Measurements from ENCODE around the gene IGF2BP2. TPM values are rescaled to one million over a fixed set of nuclear protein-coding genes. Genes with fewer than 3 reads are reported as not detected.
A peak's percentile ranks its signal among the peaks of the same experiment; 100 is the strongest.
"Not testable (repeated sequence)": the region's sequence is repeated elsewhere in the genome, so short reads cannot be mapped to it uniquely, and the experiment has no call there.

Gene IGF2BP2
- total RNA-seq, 2 donors from 2014 or later = 143 to 162 TPM

GRCh38 chr3:185789134-185789533, 35.7 kb downstream of the IGF2BP2 start:
- no peak overlapping the region for H3K9ac ChIP-seq (ENCODE audit: extremely low read depth, low read length, poor library complexity, severe bottlenecking)
- peaks cover 6% of the 10 kb centered on the region for H3K36me3 ChIP-seq (ENCODE audit: control insufficient read depth, insufficient read depth, low read length)
- H3K4me1 ChIP-seq (ENCODE audit: control insufficient read depth, insufficient read depth, low read length) = peaks cover 5% of the 10 kb centered on the region
- TF ChIP-seq CTCF (conservative IDR thresholded peaks at IDR 0.05) = no peak
- Mint-ChIP-seq H3K4me3 (no peak overlapping the region), H3K4me1 (peaks cover 71% of the 10 kb centered on the region), H3K27ac (peak overlapping the region; percentile 85), H3K27me3 (ENCODE audit: insufficient read depth) (no peaks in the 10 kb centered on the region), H3K36me3 (ENCODE audit: low read depth) (peaks cover 12% of the 10 kb centered on the region), H3K9me3 (no peaks in the 10 kb centered on the region)
- no peak overlapping the region for H3K27ac ChIP-seq (ENCODE audit: low read depth, low read length)
- peak; percentile 67 for DNase-seq
- whole genome bisulfite sequencing, 2 experiments (ENCODE audit: insufficient coverage in 1 of 2, insufficient read length in 1 of 2) = 83 to 94% methylated on average over 1 to 2 of the region's 2 CpGs
- H3K9me3 ChIP-seq (ENCODE audit: control insufficient read depth, low read length) = no peaks in the 10 kb centered on the region
- H3K27me3 ChIP-seq (ENCODE audit: control insufficient read depth, insufficient read depth, low read length, poor library complexity, severe bottlenecking) = no peaks in the 10 kb centered on the region
- H3K4me3 ChIP-seq (ENCODE audit: low read length) = no peak overlapping the region

GRCh38 chr3:185788292-185788691, 36.5 kb downstream of the IGF2BP2 start:
- TF ChIP-seq CTCF (conservative IDR thresholded peaks at IDR 0.05) = no peak
- Histone ChIP-seq H3K9me3 (ENCODE audit: control insufficient read depth, low read length) (no peaks in the 10 kb centered on the region), H3K27me3 (ENCODE audit: control insufficient read depth, insufficient read depth, low read length, poor library complexity, severe bottlenecking) (no peaks in the 10 kb centered on the region), H3K27ac (ENCODE audit: low read depth, low read length) (no peak overlapping the region), H3K36me3 (ENCODE audit: control insufficient read depth, insufficient read depth, low read length) (peaks cover 6% of the 10 kb centered on the region), H3K9ac (ENCODE audit: extremely low read depth, low read length, poor library complexity, severe bottlenecking) (no peak overlapping the region), H3K4me3 (ENCODE audit: low read length) (no peak overlapping the region), H3K4me1 (ENCODE audit: control insufficient read depth, insufficient read depth, low read length) (peaks cover 5% of the 10 kb centered on the region)
- peaks cover 71% of the 10 kb centered on the region for H3K4me1 Mint-ChIP-seq
- H3K27me3 Mint-ChIP-seq (ENCODE audit: insufficient read depth) = no peaks in the 10 kb centered on the region
- H3K9me3 Mint-ChIP-seq = no peaks in the 10 kb centered on the region
- 80 to 94% methylated on average over 1 to 2 of the region's 2 CpGs for WGBS, 2 experiments (ENCODE audit: insufficient coverage in 1 of 2, insufficient read length in 1 of 2)
- DNase-seq = peak; percentile 26
- no peak overlapping the region for H3K27ac Mint-ChIP-seq
- no peak overlapping the region for H3K4me3 Mint-ChIP-seq
- H3K36me3 Mint-ChIP-seq (ENCODE audit: low read depth) = peaks cover 11% of the 10 kb centered on the region

GRCh38 chr3:185786956-185787877, 37.6 kb downstream of the IGF2BP2 start:
- Mint-ChIP-seq H3K4me1 (peaks cover 72% of the 10 kb centered on the region), H3K27me3 (ENCODE audit: insufficient read depth) (no peaks in the 10 kb centered on the region), H3K36me3 (ENCODE audit: low read depth) (peaks cover 11% of the 10 kb centered on the region), H3K4me3 (peak overlapping the region; percentile 43), H3K27ac (peak overlapping the region; percentile 98), H3K9me3 (no peaks in the 10 kb centered on the region)
- Histone ChIP-seq H3K27ac (ENCODE audit: low read depth, low read length) (no peak overlapping the region), H3K9ac (ENCODE audit: extremely low read depth, low read length, poor library complexity, severe bottlenecking) (peak overlapping the region; percentile 81), H3K4me3 (ENCODE audit: low read length) (peak overlapping the region; percentile 3), H3K36me3 (ENCODE audit: control insufficient read depth, insufficient read depth, low read length) (peaks cover 6% of the 10 kb centered on the region), H3K4me1 (ENCODE audit: control insufficient read depth, insufficient read depth, low read length) (peaks cover 5% of the 10 kb centered on the region), H3K27me3 (ENCODE audit: control insufficient read depth, insufficient read depth, low read length, poor library complexity, severe bottlenecking) (no peaks in the 10 kb centered on the region), H3K9me3 (ENCODE audit: control insufficient read depth, low read length) (no peaks in the 10 kb centered on the region)
- peak; percentile 69 for DNase-seq
- no peak for TF ChIP-seq CTCF (conservative IDR thresholded peaks at IDR 0.05)
- WGBS, 2 experiments (ENCODE audit: insufficient coverage in 1 of 2, insufficient read length in 1 of 2) = 66% methylated on average over 14 to 18 of the region's 20 CpGs

DNA sequence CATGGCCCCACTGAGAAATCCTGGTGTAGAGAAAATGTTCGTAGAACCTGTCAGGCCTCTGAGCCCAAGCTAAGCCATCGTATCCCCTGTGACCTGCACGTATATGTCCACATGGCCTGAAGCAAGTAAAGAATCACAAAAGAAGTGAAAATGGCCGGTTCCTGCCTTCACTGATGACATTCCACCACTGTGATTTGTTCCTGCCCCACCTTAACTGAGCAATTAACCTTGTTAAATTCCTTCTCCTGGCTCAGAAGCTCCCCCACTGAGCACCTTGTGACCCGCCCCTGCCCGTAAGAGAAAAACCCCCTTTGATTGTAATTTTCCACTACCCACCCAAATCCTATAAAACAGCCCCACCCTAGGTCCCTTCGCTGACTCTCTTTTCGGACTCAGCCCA, 38.6 kb downstream of the IGF2BP2 start:
- Histone ChIP-seq H3K27ac (ENCODE audit: low read depth, low read length) (peak overlapping the region; percentile 27), H3K9ac (ENCODE audit: extremely low read depth, low read length, poor library complexity, severe bottlenecking) (peak overlapping the region; percentile 81), H3K4me3 (ENCODE audit: low read length) (peak overlapping the region; percentile 72)
- not testable (repeated sequence) for H3K9me3 Mint-ChIP-seq; H3K36me3 ChIP-seq (ENCODE audit: control insufficient read depth, insufficient read depth, low read length); H3K4me1 ChIP-seq (ENCODE audit: control insufficient read depth, insufficient read depth, low read length); H3K27me3 ChIP-seq (ENCODE audit: control insufficient read depth, insufficient read depth, low read length, poor library complexity, severe bottlenecking); H3K27me3 Mint-ChIP-seq (ENCODE audit: insufficient read depth); H3K9me3 ChIP-seq (ENCODE audit: control insufficient read depth, low read length)
- Mint-ChIP-seq H3K36me3 (ENCODE audit: low read depth) (peaks cover 11% of the 10 kb centered on the region), H3K4me3 (peak overlapping the region; percentile 43), H3K4me1 (peaks cover 71% of the 10 kb centered on the region), H3K27ac (peak overlapping the region; percentile 98)
- 9 to 16% methylated on average over 4 to 8 of the region's 8 CpGs for WGBS, 2 experiments (ENCODE audit: insufficient coverage in 1 of 2, insufficient read length in 1 of 2)
- peak; percentile 86 for DNase-seq

All from endodermal cell (in vitro differentiated cells).